COLO668 (cell line): ENCODE data around the gene RHOF.

Experiments used
- DNase-seq: peaks from one replicate; lab custom pipeline; 2025; ENCODE audit not compliant: unreplicated experiment; lab: John Stamatoyannopoulos, UW

Gene RHOF

GRCh38 chr12:121820056-121820455 is 26.6 kb upstream of the RHOF start:
- DNase-seq: no peak

DNA sequence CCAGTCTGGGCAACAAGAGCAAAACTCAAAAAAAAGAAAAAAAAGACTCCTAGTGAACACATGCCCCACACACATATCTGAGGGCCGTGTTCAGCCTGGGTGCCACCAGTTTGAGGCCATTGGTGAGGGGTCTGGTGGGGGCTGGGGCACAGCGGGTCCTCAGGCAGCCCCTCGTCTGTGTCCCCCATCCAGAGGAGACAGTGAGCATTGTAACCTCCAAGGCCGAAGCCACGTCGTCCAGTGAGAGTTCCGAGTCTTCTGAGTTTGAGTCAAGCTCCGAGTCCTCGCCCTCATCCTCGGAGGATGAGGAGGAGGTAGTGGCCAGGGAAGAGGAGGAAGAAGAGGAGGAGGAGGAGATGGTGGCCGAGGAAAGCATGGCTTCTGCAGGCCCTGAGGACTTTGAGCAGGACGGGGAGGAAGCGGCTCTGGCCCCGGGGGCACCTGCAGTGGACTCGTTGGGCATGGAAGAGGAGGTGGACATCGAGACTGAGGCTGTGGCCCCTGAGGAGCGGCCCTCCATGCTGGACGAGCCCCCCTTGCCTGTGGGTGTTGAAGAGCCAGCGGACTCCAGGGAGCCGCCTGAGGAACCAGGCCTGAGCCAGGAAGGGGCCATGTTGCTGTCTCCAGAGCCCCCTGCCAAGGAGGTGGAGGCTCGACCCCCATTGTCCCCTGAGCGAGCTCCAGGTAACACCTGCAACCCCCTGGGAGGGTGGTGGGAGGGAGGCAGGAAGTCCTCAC is 25.9 kb upstream of the RHOF start:
- DNase-seq: no peak

DNA sequence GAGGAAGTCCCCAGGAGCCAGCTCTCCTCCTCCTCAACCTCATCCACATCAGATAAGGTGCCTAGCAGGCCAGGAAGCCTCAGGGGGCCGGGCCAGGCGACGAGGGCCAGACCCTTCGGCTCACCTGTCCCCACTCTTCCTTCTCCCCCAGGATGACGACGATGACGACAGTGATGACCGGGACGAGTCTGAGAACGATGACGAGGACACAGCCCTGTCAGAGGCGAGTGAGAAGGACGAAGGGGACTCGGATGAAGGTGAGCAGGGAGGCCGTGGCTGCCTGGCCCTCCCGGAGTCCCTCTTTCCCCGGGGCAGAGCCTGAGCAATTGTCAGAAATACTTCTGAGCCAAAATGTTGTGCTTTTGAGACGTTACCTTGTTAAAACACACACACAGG is 24.2 kb upstream of the RHOF start:
- no peak for DNase-seq

DNA sequence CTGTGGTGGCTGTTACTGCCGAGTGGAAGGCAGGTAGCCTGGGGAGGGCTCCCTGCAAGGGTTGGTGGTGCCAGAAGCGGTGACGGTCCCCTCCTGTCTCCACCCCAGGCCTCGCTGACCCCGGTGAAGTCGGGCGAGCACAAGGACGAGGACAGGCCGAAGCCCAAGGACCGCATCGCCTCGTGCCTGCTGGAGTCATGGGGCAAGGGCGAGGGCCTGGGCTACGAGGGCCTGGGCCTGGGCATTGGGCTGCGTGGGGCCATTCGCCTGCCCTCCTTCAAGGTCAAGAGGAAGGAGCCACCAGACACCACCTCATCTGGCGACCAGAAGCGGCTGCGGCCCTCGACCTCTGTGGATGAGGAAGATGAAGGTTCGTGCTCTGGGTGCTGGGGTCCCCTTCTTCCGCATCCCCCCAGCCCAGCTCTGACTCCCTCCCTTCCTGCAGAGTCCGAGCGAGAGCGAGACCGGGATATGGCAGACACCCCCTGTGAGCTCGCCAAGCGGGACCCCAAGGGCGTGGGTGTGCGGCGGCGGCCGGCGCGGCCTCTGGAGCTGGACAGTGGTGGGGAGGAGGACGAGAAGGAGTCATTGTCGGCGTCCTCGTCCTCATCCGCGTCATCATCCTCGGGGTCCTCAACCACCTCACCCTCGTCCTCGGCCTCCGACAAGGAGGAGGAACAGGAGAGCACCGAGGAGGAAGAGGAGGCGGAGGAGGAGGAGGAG is 23.6 kb upstream of the RHOF start:
- no peak for DNase-seq

DNA sequence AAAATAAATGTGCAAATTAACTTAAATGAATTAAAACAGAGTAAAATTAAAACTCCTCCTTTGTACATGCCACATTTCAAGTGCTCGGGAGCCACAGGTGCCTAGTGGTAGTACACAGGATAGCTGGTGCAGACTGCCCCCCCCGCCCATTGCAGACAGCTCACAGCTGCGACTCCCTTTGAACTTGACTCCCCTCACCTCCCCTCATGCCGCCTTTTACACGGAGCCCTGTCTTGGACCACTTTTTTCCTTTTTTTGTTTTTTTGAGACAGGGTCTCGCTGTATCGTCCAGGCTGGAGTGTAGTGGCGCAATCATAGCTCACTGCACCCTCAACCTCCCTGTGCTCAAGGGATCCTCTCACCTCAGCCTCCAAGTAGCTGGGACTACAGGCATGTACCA is 21.8 kb upstream of the RHOF start:
- DNase-seq: no peak

DNA sequence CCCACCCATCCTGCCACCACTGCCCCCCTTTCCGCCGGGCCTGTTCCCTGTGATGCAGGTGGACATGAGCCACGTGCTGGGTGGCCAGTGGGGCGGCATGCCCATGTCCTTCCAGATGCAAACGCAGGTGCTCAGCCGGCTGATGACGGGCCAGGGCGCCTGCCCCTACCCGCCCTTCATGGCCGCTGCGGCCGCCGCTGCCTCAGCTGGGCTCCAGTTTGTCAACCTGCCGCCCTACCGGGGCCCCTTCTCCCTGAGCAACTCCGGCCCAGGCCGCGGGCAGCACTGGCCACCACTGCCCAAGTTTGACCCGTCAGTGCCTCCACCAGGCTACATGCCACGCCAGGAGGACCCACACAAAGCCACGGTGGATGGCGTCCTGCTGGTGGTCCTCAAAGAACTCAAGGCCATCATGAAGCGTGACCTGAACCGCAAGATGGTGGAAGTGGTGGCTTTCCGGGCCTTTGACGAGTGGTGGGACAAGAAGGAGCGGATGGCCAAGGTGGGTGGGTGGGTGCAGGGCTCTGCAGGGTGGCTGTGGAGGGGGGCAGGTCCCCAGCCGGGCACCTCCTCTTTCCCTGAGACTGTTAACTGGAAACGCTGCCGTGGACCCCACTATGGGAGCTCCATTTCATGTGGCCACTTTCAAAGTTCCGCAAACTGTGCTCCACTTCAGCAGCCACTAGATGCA is 21.1 kb upstream of the RHOF start:
- no peak for DNase-seq

GRCh38 chr12:121813951-121814350 is 20.5 kb upstream of the RHOF start:
- no peak for DNase-seq

- peak; percentile 63 for DNase-seq
These were observed 19.7 kb upstream of the RHOF start for GRCh38 chr12:121812921-121813896.

DNA sequence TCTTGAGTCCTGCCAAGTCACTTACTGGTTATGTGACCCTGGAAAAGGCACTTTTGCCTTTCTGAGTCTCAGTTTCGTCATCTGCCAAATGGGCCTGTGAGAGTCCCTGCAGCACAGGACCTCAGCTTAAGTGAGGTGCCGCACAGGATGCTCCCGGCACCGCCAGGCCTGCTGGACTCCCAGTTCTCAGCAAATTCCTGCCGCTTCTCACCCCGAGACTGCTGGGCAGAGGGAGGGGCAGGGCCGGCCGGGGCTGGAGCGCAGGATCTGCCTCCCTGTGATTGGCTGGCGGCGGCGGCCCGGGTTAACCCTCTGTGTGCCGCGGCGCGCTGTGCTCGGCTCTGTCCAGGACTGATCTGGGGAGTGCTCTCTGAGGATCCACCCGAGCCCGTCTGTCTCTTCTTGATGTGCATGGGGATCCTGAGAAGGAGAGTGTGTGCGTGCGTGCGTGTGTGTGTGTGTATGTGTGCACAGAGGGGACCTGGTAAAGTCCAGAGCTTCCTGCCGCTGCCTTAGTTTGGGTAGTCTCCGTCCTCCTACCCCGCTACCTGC is 18.9 kb upstream of the RHOF start:
- DNase-seq: peak; percentile 88

DNA sequence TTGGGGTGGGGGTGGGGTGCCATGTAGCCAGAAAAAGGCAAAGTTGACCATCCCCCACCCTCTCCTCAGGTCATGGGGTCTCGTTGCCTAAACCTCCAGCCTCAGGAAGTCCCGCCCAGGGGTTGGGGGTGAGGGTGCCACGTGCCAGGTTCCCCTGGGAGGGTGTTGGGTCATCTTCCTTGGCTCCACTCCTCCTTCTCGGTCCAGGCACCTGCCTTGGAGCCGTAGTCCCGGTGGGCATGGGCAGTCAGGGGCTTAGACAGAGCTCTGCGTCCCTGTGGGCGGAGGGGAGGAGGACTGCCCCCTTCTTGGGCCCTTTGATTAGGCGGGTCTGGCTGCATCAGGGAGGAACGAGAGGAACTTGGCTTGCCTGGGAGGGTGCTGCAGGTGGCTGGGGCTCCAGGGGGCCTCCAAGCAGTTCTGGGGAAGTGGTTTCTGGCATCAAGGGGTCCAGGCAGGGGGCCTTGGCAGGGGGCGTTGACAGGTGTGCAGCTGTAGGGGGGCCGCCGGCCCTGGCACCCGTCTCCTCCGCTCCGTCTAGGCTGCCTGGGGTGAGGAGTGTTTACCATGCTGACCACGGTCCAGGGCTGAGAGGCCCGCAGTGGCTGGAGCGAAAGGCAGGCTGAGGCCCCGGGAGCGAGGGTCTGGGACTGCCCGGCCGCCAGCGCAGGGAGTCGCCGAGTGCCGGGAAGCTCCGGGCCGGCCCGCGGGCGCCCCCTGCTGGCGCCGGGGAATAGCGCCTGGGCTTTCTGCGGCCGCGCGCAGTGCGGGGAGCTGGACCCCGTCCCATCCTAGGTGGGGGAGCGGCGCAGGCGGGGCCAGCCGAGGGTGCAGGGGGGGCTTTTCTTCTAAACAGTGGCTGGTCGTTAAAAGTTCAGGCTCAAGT is 18.2 kb upstream of the RHOF start:
- DNase-seq: peak; percentile 83

DNA sequence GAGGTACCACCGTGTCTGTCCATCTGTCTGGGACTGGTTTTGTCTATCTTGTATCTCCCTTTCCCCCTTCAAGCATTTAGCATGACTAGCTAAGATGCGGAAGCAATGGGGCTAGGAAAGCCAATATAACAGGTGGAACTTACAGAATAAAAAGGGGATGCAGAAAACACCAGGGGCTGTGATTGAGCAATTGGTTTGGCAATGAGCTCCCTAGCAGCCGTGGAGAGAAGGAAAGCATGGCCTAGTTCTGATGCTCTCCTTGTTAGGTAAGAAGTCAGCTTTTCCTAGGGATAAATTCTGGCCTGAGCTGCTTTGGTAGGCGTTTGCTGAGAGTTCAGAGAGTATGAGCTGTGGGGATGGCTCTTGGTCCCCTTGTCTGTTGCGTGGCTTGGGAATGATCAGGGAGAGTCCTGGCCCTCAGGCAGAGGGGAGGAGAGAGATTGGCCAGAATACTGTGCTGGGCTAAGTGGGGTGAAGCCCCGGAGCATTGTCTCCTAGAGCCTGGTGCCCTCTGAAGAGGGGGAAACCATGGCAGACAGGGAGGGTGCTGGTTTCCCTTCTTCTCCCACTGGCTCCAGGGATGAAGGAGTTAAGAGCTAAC is 17.4 kb upstream of the RHOF start:
- DNase-seq: no peak

- DNase-seq: no peak
These were observed 16.8 kb upstream of the RHOF start for GRCh38 chr12:121810234-121810817.

GRCh38 chr12:121809712-121810116 is 16.2 kb upstream of the RHOF start:
- no peak for DNase-seq

DNA sequence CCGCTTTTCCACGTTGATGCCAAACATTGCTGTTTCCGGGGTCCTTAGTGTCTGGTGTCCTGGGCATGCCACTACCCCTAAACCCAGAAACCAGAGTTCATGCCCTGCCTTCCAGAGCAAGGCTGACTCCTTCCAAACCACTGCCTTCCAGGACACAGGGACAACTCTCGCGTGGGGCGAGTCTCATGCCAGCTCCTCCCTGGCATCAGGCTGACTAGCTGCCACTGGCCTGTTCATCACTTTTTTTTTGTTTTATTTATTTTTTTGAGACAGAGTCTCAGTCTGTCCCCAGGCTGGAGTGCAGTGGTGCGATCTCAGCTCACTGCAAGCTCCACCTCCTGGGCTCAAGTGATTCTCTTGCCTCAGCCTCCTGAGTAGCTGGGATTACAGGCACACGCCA is 15.1 kb upstream of the RHOF start:
- DNase-seq: no peak

GRCh38 chr12:121807642-121808347 is 14.3 kb upstream of the RHOF start:
- no peak for DNase-seq

DNA sequence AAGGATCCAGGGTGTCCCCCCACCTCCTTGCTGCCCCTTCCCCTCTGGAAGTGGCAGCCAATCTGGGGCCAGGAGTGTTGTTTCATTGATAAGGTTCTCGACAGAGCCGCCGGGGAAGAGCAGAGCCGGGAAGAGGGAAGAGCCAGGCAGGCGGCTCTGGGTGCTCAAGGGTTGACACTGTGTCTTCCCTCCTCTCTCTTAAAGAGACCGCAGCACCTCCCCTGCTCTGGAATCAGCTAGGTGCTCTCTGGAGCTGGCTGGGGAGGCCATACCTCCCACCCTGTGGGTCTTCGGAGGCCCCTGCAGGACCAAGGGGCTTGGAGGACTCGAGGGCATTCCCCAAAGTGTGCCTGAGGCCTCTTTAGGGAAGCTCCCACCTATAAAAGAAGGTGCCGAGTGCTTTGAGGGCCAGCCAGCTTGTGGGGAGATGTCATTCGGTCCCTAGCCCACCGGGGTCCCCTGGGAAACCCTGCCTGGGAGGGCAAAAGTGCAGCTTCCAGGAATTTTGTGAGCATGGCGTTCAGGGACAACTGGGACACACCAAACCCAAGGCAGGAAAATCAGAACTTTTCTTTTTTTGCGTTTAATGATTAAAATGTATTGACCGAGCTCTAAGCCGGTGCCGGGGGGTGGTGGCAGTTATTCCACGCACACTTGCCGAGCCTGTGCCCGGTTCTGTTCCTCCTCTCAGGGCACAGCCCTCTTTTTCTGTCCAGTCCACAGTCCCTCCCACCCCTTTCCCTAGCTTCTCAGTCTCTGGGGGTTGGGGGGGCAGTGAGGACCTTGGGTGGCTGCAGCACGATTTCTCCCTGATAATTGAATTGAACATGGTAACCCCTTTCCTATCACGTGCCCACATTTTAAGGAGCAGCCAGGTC is 13.3 kb upstream of the RHOF start:
- DNase-seq: no peak

- no peak for DNase-seq
These were observed 12.6 kb upstream of the RHOF start for GRCh38 chr12:121806009-121806545.
